AG04450 (cell line): Measurements from ENCODE around the gene C1orf116. TPM values are rescaled to one million over a fixed set of nuclear protein-coding genes. Genes with fewer than 3 reads are reported as not detected.

Source experiments
- CTCF ChIA-PET: fragments of 300-600, 350-600 bp; formaldehyde crosslinking; extraction: SDS; loops from one replicate; lab custom pipeline; 2022; ENCODE audit warnings: antibody characterized with exemption, inconsistent platforms; lab: Charles Lee
- POLR2A ChIA-PET: fragments of 350-600 bp; formaldehyde crosslinking; extraction: SDS; loops from one replicate; lab custom pipeline; 2021; ENCODE audit warnings: antibody characterized with exemption, inconsistent platforms; lab: Yijun Ruan, JAX
- DNase-seq: peaks from one replicate; pipeline ENCODE4 v3.0.0-alpha.2; 2011; ENCODE audit warnings: low read depth, low spot score
- H3K27ac ChIP-seq: one replicate; pipeline ENCODE4 v1.5.1; 2012; ENCODE audit warnings: low read depth, low read length, control low read depth
- H3K27me3 ChIP-seq: one replicate; pipeline ENCODE4 v1.6.0; 2012; ENCODE audit warnings: low read length; ENCODE audit not compliant: control insufficient read depth, insufficient read depth
- H3K4me3 ChIP-seq: 2 replicates; pipeline ENCODE4 v1.5.1; 2011; ENCODE audit warnings: mild to moderate bottlenecking, low read depth, low read length, control low read depth
- H3K9me3 ChIP-seq: 2 replicates; pipeline ENCODE4 v1.5.1; 2012; ENCODE audit warnings: low read length; ENCODE audit not compliant: control insufficient read depth, insufficient read depth
- CTCF ChIP-seq: IDR thresholded peaks from 2 replicates; pipeline ENCODE4 v1.5.1; 2011; ENCODE audit warnings: low read depth, low read length, control low read depth, inconsistent platforms
- polyA plus RNA-seq: library from polyadenylated mRNA; depleted of rRNA; stranded (reverse); fragments of >200 nt; gene quantifications from 2 replicates; pipeline ENCODE4 v1.2.3, GENCODE V29; 2011

Gene C1orf116
- polyA plus RNA-seq, 1 experiment, result not detected

GRCh38 chr1:207077470-207078377 is 45.2 kb upstream of the C1orf116 start:
- peak; percentile 54 for DNase-seq
- no peaks in the 10 kb centered on the region for H3K9me3 ChIP-seq
- H3K27ac ChIP-seq, result no peak overlapping the region
- POLR2A ChIA-PET, result no interaction called here
- CTCF ChIA-PET, result interaction anchor here (0.8 to 7.5 kb wide), 12 partner anchors 9 to 328 kb away, joined by 3 to 83 read pairs (median 6); partner anchors contain the start of genes C4BPA, PFKFB2 and YOD1
- peaks cover 7% of the 10 kb centered on the region for H3K27me3 ChIP-seq
- peak; percentile 95 for TF ChIP-seq CTCF
- H3K4me3 ChIP-seq, result no peak overlapping the region

GRCh38 chr1:207077012-207077411 is 44.5 kb upstream of the C1orf116 start:
- no peak for TF ChIP-seq CTCF
- no peak for DNase-seq
- peaks cover 4% of the 10 kb centered on the region for H3K27me3 ChIP-seq
- no peak overlapping the region for H3K27ac ChIP-seq
- no peaks in the 10 kb centered on the region for H3K9me3 ChIP-seq
- H3K4me3 ChIP-seq, result no peak overlapping the region
- ChIA-PET POLR2A (no interaction called here), CTCF (interaction anchor here (0.9 to 2.6 kb wide), 5 partner anchors 27 to 328 kb away, joined by 3 to 15 read pairs (median 3); no protein-coding TSS in a partner anchor)

- CTCF ChIA-PET, result interaction anchor here (0.6 to 3.5 kb wide), 9 partner anchors 8 to 329 kb away, joined by 3 to 17 read pairs (median 3); partner anchors contain the start of gene PFKFB2
- Histone ChIP-seq H3K27me3 (peaks cover 4% of the 10 kb centered on the region), H3K9me3 (no peaks in the 10 kb centered on the region), H3K4me3 (no peak overlapping the region), H3K27ac (no peak overlapping the region)
- POLR2A ChIA-PET, result no interaction called here
- no peak for DNase-seq
- TF ChIP-seq CTCF, result no peak
Observed at GRCh38 chr1:207076181-207076955, 43.8 kb upstream of the C1orf116 start.

GRCh38 chr1:207073906-207074820 is 41.6 kb upstream of the C1orf116 start:
- ChIA-PET POLR2A (no interaction called here), CTCF (interaction anchor here (3.5 kb wide), 1 partner anchor 10 kb away, joined by 17 read pairs; no protein-coding TSS in a partner anchor)
- no peak for TF ChIP-seq CTCF
- H3K27me3 ChIP-seq, result peaks cover 4% of the 10 kb centered on the region
- no peaks in the 10 kb centered on the region for H3K9me3 ChIP-seq
- H3K27ac ChIP-seq, result no peak overlapping the region
- no peak for DNase-seq
- H3K4me3 ChIP-seq, result no peak overlapping the region
